Measurements from ENCODE around the gene AZU1.

The AZU1 gene

GRCh38 chr19:796692-797527, 30.7 kb upstream of the AZU1 start, which contains the start of gene PTBP1:
PTBP1 (plus strand) TSS chr19:797452; CDS start chr19:797498, 46 bp downstream.
- in situ Hi-C loops (cut with MboI; ENCODE audit: low sequenced_read_pairs) = no loop called here

DNA sequence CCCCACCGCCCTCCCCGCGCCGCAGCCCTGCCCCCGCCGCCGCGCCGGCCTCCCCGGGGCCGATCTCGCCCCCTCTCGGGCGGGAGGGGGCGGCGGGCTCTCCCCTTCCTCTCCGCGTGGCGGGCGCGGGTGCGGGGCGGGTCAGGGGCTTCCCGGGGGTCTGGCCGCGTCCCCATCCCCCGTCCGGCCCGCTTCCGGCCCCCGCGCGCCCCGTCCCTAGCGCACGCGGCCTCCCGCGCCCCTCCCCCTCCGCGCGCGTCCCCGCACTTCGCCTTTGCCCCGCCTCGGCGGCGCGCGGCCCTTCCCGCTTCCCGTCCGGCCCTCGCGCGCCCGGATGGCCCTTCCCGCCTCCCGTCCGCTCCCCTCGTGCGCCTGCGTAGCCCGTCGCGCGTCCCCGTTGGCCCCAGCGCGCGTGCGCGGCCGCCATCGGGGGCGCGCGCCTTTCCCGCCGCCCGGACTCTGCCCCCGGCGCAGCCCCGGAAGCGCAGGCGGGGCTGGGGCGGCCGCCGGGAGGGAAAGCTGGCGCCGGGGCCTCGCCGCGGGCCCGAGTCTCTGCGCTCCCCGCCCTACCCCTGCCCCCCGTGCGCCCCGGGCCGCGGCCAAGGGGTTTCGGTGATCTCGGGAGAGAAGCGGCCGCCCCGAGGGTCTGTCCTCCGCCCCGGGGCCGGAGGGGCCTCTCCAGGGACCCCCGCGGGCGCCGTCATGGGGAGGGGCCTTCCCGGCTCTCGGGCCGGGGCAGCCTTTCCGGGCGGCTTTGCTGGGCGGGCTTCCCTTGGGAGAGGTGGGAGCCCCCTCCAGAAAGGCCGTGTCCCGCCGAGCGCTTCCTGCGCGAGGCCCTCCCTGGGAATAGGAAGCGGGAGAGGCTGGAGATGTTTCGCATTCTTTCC, 29.9 kb upstream of the AZU1 start:
- in situ Hi-C loops (cut with MboI; ENCODE audit: low sequenced_read_pairs) = no loop called here

DNA sequence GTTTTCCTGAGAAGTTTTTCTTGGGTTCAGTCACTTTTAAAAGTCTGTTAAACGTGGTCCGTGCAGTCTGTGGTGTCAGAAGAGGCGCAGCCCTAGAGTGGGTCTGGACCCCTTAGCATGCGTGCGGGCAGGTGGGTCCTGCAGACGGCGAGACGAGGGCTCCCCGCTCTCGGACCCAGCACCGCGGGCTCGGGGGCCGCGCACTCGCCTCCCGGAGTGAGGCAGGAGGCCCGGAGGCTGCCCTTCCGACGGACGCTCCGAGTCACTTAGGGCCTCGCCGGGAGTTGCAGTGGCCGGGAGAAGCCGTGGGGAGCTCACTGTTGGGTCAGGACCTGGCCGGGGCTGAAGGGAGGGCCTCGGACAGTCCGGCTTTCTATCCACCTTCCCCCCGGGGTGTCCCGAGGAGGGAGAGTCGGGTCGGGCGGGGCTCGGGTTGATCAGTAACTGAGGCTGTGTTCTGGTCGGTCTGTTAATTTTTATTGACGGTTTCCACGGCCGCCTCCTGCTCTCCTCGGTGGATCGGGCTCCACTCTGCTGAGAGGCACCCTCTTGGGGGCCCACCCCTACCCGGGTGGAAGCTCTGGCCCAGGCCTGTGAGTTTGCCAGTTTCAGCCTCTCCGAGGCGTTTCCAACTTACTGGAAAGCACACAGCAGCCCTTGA, 29.1 kb upstream of the AZU1 start:
- in situ Hi-C loops (cut with MboI; ENCODE audit: low sequenced_read_pairs) = no loop called here

- in situ Hi-C loops (cut with MboI; ENCODE audit: low sequenced_read_pairs) = no loop called here
Observed at GRCh38 chr19:799076-799881, 28.4 kb upstream of the AZU1 start.

DNA sequence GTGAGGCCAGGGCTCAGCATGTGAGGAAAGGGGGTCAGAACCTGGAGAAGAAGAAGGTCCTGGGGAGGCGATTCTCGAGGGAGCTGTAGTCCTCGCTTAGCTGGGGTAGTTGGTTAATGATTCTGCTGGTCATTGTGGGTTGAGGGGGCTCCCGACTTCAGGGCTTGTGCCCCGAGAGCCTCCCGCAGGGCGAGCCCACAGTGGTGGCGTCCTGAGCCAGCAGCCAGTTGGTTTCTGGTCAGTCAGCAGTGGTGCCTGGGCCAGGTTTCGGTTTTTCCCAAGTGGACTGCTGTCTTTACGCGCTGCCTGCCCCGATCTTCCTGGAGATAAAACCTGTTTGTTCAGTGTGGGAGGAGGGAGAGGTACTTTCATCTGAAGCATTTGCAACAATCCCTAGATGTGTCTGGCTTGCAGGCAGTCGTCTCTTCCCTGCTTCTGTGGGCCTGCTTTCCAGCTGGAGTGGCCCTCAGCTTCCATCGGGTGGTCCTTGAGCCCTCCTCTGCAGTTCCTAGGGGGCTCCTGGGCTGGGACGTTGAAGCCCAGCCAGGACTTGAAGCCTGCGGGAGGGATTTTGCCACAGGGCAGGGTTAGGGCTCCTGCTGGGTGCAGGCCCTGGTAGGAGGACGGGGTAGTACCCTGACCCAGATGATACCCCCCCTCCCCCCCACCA, 27.1 kb upstream of the AZU1 start:
- in situ Hi-C loops (cut with MboI; ENCODE audit: low sequenced_read_pairs) = no loop called here

GRCh38 chr19:801030-801860, 26.4 kb upstream of the AZU1 start:
- in situ Hi-C loops (cut with MboI; ENCODE audit: low sequenced_read_pairs) = no loop called here

DNA sequence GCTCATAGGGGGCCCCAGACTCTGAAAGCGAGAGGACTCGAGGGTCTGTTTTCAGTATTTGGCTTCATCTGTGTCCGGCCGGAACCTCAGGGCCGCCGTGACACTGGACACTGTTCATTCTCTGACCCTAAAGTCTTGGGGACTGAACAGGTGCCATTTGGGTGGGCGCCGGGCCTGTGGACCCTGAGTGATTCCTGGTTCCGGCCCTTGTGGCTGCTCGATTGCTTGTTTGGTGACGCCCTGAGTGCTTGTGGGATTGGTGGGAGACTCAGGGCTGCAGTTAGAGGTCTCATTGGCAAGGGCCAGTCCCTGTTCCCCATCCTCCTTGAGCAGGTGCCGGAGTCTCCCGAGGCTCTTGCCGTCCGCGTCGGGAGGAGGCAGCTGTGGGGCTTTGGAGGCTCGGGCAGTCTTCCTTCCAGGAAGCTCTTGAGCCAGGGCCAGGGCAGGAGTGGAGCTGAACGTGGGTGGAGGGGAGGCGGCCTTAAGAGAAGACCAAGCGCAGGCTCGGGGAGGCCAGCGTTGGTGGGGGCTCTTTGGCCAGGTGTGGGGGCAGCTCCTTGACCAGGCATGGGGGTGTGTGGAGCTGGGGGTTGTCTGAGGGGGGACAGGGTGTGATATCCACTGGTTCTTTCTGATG, 25.7 kb upstream of the AZU1 start:
- in situ Hi-C loops (cut with MboI; ENCODE audit: low sequenced_read_pairs) = no loop called here

DNA sequence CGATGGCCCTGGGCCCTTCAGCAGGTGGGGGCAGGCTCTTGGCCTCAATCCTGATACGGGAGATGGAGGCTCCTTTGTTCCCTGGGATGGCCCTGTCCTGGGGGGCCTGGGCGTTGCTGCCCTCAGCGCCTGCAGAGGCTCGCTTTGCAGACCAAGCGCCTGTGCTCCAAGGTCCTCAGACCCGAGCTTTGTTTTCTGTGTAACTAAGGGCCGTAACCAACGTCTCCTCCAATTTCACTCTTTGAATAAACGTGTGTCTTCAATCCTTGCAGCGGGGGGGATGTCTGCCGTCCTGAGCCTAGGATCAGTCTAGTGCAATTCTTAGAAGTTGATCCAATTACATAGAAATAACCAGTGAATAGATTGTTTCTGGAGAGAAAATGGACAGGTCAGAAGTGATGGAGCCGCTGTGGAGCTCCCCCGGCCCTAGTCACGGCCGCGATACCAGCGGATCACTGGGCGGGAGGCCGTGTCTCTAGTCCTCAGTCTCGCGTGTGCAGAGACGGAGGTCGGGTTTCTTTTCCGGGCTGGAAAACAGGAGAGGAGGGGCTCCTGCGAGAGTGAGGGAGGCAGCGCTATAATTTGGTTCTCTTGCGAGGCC, 25.0 kb upstream of the AZU1 start:
- in situ Hi-C loops (cut with MboI; ENCODE audit: low sequenced_read_pairs) = no loop called here

GRCh38 chr19:803099-803561, 24.5 kb upstream of the AZU1 start:
- in situ Hi-C loops (cut with MboI; ENCODE audit: low sequenced_read_pairs) = no loop called here

DNA sequence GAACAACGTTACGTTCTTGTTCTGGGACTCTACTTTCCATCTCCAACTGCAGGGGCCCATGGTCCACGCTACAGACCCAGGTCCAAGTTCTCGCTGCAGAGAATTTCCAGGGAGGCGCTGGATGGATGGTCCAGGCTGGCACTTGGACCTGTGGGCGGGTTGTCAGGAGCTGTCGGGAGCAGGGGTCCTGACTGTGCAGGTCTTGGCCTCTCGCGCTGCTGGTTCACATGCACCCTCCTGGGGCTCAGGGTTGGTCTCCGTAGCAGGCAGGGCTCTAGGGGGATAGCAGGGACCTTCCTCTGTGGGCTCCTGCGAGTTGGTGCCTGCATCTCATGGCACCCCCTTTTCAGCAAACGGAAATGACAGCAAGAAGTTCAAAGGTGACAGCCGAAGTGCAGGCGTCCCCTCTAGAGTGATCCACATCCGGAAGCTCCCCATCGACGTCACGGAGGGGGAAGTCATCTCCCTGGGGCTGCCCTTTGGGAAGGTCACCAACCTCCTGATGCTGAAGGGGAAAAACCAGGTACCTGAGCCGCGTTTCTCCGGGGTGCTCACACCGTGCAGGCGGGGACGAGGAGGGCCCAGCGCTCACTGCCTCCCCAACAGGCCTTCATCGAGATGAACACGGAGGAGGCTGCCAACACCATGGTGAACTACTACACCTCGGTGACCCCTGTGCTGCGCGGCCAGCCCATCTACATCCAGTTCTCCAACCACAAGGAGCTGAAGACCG, 23.8 kb upstream of the AZU1 start:
- in situ Hi-C loops (cut with MboI; ENCODE audit: low sequenced_read_pairs) = no loop called here

- in situ Hi-C loops (cut with MboI; ENCODE audit: low sequenced_read_pairs) = no loop called here
Observed at GRCh38 chr19:804419-805165, 23.0 kb upstream of the AZU1 start.

- in situ Hi-C loops (cut with MboI; ENCODE audit: low sequenced_read_pairs) = no loop called here
Observed at GRCh38 chr19:805166-805551, 22.5 kb upstream of the AZU1 start.

DNA sequence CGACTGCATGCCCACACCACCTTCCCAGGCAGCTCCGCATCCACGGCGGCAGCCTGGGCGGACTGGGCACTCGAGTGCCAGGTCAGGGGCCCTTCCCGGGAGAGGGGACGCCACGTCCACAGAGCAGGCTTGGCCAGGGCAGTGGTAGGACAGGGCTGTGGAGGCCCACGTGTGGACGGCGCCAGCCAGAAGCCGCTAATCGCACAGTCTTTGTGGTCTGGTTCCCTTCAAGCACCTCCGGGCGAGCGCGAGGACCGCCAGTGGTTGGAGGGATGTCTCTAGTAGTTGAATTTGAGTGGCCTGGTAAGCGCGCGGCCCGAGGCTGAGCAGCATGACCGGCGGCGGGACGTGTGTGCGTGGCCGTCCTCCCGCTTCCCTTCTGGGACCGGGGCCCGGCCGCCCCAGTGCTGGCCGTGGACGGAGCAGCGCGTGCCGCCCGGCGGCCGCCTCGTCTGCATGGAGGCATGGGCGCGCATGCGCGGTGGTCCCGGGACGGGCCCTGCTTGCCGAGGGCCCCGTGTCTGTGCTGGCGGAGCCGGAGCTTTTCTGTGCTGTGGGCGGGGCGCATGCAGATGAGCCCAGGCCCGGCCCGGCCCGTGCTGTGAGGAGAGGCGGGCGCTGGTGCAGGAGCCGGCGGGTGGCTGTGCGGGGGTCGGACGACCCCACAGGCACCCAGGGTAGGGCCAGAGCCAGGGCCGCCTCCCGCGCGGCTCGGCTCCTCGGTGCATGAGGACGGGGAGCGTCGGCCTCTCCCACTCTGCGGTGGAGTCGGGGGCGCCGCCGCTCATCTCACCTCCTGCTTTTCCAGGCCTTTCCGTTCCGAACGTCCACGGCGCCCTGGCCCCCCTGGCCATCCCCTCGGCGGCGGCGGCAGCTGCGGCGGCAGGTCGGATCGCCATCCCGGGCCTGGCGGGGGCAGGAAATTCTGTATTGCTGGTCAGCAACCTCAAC, 21.8 kb upstream of the AZU1 start:
- in situ Hi-C loops (cut with MboI; ENCODE audit: low sequenced_read_pairs) = no loop called here

DNA sequence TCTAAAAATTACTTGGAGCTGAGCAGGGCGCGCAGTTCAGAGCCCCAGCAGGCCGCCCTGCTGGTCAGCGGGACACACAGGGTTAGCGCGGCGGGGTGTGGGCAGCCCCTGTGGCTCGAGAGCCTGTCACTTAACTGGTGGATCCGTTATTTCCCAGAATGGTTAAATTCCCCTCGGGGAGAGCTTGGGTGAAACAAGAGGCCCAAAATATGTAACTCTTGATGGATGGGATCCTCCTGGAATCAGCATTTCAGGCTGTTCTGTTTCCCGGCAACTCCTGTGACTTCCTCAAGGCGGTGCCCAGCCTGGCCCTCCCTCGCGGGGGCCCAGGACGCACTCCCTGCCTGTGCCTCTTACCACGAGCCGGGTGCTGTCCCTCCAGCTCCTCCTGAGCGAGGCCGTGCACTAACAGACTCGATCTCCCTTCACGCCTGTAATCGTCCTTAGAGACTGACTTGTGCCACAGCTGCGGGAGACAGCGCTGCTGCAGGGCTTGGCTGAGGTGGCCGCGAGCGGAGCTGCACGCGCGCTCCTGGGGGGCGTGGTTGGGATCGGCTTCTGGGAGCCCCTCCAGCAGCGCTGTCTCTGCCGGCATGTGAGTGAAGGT, 20.7 kb upstream of the AZU1 start:
- in situ Hi-C loops (cut with MboI; ENCODE audit: low sequenced_read_pairs) = no loop called here
